ENCODE results near the gene PAPPA2.

DNA sequence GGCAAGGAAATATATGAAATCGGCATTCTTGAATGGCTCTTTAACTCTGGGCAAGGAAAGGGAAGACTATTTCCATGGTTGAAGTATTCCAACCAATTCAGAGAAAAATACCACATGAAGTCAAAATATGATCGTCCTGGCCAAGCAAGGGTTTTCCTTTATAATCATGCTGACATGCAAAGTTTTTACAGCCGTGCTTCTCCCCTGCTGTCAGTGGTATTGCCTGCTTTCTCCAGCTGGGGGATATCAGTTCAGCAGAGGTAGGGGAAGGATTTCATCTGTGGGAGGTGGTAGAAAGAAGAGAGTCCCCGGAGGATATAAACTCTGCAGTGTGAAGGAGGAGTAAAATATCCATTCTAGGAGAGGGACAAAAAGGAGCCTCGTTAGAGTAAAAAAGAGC, 322.8 kb downstream of the PAPPA2 start:
- no peak for TF ChIP-seq POLR2A (IDR thresholded peaks at IDR 0.05; ENCODE audit: low read depth)
- TF ChIP-seq EP300 (IDR thresholded peaks at IDR 0.05) = no peak
- TF ChIP-seq CTCF (IDR thresholded peaks at IDR 0.05) = no peak
- TF ChIP-seq POLR2AphosphoS5 (IDR thresholded peaks at IDR 0.05) = no peak

Data from esophagus muscularis mucosa (tissue), 4 donors.